Medulla oblongata (tissue), 1 donor: ENCODE results near the gene TNFAIP1.
A peak's percentile ranks its signal among the peaks of the same experiment; 100 is the strongest.

ENCODE experiments used
- DNase-seq: peaks from one replicate; pipeline ENCODE4 v3.0.0-alpha.2; 2015; ENCODE audit errors: extremely low spot score

TNFAIP1 gene

GRCh38 chr17:28345419-28346198 is 10.0 kb downstream of the TNFAIP1 start:
- no peak for DNase-seq

GRCh38 chr17:28346199-28346580 is 10.6 kb downstream of the TNFAIP1 start:
- no peak for DNase-seq

- no peak for DNase-seq
These were observed 11.2 kb downstream of the TNFAIP1 start for GRCh38 chr17:28346746-28347246.

- no peak for DNase-seq
These were observed 11.8 kb downstream of the TNFAIP1 start for GRCh38 chr17:28347261-28347891.

DNA sequence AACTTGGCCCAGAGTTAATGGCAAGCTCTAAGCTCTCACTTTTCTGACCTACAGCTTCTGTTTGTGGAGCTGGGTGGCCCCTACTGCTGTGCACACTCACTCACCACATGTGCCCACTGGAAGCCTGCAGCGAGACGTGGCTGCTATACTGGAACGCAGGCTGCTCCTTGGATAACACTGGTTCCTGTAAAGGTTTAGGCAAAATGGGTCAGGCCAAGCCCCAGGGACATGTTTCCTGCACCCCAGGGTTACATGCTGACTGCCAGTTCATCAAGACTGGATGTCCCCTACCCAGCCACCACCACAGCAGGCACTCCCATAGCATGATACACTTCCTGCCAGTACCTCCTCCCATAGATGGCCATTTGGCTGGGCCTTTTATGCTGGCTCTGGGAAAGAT is 13.4 kb downstream of the TNFAIP1 start:
- no peak for DNase-seq

DNA sequence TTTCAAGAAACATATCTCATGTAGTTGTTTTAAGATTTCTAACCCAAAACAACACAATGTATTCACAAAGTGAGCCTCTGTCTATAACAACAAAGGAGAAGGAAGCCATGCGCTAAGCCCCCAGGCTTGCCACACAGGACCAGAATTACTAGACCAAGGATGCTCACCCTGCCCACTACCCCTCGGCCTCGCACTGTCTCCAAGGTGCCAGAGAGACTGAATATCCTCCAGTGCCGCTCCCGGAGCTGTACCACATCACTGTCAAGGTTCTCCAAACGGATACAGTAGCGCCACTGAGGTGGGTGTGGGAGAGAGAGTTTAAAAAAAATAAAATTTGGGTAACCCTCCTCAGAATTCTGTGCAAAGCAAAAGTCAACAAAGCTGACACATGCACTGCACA is 14.7 kb downstream of the TNFAIP1 start:
- no peak for DNase-seq

DNA sequence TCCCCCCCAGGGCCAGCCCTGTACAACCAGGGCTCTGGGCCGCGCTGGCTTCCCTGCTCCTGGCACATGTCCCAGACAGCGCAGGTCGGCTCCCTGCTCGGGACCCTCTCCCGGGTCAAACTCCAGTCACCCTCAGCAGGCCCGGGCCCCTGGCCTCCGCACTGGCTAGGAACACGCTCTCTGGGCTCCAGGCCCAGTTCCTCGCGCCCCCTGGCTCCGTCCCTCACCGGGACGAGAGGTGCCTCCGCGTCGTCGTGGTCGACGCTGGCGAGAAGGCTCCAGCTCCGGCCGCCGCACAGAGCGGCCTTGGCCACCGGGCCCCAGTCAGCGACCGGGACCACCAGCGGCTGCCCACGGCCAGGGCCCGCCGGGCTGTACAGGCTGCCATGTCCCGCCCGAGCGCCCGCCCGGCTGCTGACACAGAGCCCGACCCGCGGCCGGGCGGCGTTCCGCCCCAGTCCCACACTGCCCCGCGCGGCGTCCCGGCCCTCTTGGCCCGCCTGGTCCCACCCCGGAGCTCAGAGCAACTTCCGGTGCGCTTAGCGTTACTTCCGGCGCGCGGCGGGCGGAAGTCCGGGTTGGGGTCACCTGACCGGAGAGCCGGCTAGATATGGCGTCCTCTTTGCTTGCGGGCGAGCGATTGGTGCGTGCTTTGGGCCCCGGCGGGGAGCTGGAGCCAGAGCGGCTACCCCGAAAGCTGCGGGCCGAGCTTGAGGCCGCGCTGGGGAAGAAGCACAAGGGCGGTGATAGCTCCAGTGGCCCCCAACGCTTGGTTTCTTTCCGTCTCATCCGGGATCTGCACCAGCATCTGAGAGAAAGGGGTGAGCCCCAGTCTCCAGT is 21.7 kb downstream of the TNFAIP1 start, which contains the start of gene POLDIP2:
Gene POLDIP2, minus strand, starts transcription at position 467 of the 840 bp plus-strand sequence. Its CDS starts 79 bp downstream, at position 388.
- DNase-seq: peak; percentile 95

- no peak for DNase-seq
These were observed 22.3 kb downstream of the TNFAIP1 start for GRCh38 chr17:28357901-28358197.

GRCh38 chr17:28363186-28363585 is 27.6 kb downstream of the TNFAIP1 start:
- no peak for DNase-seq

GRCh38 chr17:28363776-28364650 is 28.5 kb downstream of the TNFAIP1 start:
- no peak for DNase-seq

DNA sequence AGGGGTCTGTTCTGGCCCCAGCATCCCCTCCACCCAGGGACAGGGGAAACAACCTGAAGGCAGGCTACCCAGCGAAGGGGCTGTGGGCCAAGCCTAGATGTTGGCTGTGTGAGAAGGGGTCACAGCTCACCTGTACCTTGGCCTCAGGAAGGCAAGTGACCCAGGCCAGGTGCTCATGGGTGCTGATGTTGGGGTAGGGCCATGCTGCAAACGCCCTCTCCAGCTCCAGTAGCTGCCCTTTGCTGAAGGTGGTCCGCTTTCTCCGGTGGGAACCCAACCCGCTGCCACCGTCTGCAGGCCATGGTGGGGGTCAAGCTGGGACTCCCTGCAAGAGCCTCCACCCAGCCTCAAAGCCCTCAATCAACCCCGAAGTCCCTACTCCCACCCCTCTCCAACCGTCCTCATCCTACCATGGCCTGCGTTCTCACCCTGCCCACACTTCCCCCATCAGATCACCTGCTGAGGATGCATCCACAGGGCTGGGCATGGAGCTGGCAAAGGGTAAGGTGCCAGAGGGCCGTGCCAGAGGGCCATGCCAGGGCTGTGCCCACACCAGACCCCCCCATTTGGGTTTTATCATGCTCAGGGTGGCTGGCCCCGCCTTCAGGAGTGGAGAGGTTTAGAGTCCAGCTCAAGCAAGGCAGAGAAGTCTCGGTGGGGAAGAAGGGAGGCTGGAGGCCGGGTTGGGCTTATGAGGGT is 29.3 kb downstream of the TNFAIP1 start, which contains the start of gene SEBOX:
Gene SEBOX, minus strand, starts transcription at position 535 of the 699 bp plus-strand sequence. Its CDS starts 48 bp downstream, at position 487.
- DNase-seq: no peak

DNA sequence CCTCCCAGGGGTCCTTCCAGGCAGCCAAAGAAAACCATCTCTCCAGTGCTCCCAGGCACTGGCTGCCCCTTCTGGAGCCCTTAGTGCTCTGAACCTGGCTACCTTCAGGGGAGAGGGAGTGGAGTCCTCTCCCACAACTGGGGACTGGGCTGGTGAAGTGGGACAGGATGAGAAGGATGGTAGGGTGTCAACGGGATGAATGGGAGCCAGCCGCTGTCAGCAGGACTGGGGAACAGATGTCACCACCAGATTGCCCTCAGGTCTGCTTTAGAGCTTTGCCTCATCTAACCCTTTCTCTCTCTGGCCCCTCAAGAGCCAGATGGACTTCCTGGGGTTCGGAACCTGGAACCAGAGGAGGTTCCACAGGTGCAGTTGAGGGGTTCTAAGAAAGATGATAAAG is 29.9 kb downstream of the TNFAIP1 start:
- no peak for DNase-seq

- no peak for DNase-seq
These were observed 31.0 kb downstream of the TNFAIP1 start for GRCh38 chr17:28366605-28367004.

- no peak for DNase-seq
These were observed 32.2 kb downstream of the TNFAIP1 start for GRCh38 chr17:28367641-28368305.

GRCh38 chr17:28368306-28368831 is 32.8 kb downstream of the TNFAIP1 start:
- DNase-seq: no peak

- DNase-seq: no peak
These were observed 33.5 kb downstream of the TNFAIP1 start for GRCh38 chr17:28368915-28369683.

GRCh38 chr17:28369684-28370034 is 34.1 kb downstream of the TNFAIP1 start:
- DNase-seq: no peak

DNA sequence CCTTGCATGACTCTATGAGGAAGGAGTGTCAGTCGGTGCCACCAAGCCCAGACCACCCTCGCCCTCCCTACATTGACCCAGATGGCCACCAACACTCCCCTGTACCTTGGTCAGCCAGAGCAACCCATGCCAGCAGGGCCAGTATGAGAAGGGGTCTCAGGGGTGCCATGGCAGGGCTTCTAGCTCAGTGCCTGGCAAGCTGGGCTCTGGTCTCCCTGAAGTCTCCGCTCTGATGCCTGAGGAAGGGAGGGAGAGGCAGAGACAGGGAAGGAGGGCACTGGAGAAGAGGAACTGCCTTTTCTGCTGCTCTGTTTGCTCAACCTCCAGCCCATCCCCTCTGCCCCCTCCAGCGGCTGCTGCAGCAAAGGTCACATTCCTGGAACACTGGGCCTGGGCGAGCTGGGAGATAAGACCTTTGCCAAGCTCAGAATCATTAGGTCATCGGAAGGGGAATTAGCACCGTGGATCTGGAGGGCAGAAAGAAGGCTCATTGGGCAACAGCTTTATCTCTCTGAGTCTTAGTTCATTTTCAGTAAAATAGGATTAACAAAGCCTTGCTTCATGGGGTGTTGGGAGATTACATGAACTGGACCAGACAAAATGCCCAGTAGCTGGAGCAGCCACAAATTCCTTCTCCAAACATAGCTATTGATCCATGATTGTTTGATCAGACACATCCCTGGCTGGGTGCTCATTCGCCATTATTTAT is 34.6 kb downstream of the TNFAIP1 start, which contains the start of gene VTN:
Gene VTN, minus strand, starts transcription at position 273 of the 709 bp plus-strand sequence. Its CDS starts 104 bp downstream, at position 169.
- peak; percentile 6 for DNase-seq
